Adipocyte (in vitro differentiated cells): ENCODE measurements around the gene SLC22A5.
A peak's percentile ranks its signal among the peaks of the same experiment; 100 is the strongest.

Source experiments
- DNase-seq: peaks from one replicate; pipeline ENCODE4 v3.0.0-alpha.2; 2015; ENCODE audit warnings: low read depth
- H3K27me3 ChIP-seq: replicated peaks from 2 replicates; pipeline ENCODE4 v1.7.0; 2013; ENCODE audit warnings: mild to moderate bottlenecking, low read length, moderate library complexity; ENCODE audit not compliant: control insufficient read depth, insufficient read depth
- H3K36me3 ChIP-seq: 2 replicates; pipeline ENCODE4 v1.7.0; 2013; ENCODE audit warnings: low read length, mild to moderate bottlenecking, moderate library complexity; ENCODE audit not compliant: control insufficient read depth, insufficient read depth, severe bottlenecking
- H3K4me1 ChIP-seq: 2 replicates; pipeline ENCODE4 v1.7.0; 2013; ENCODE audit warnings: mild to moderate bottlenecking, low read length, moderate library complexity; ENCODE audit not compliant: control insufficient read depth, insufficient read depth
- H3K4me3 ChIP-seq: 2 replicates; pipeline ENCODE4 v1.7.0; 2013; ENCODE audit warnings: mild to moderate bottlenecking, low read length, moderate library complexity
- H3K9ac ChIP-seq: 2 replicates; pipeline ENCODE4 v1.7.0; 2013; ENCODE audit warnings: mild to moderate bottlenecking, low read length, moderate library complexity
- H3K9me3 ChIP-seq: 2 replicates; pipeline ENCODE4 v1.7.0; 2013; ENCODE audit warnings: mild to moderate bottlenecking, low read length, moderate library complexity; ENCODE audit not compliant: control insufficient read depth

The SLC22A5 gene

GRCh38 chr5:132380047-132380446 is 10.5 kb downstream of the SLC22A5 start:
- no peak for DNase-seq
- Histone ChIP-seq H3K36me3 (no peaks in the 10 kb centered on the region), H3K4me1 (peaks cover 7% of the 10 kb centered on the region), H3K9me3 (no peaks in the 10 kb centered on the region), H3K9ac (no peak overlapping the region), H3K27me3 (no peaks in the 10 kb centered on the region), H3K4me3 (no peak overlapping the region)

- no peak for DNase-seq
- H3K4me1 ChIP-seq, result peaks cover 13% of the 10 kb centered on the region
- H3K36me3 ChIP-seq, result no peaks in the 10 kb centered on the region
- H3K9me3 ChIP-seq, result no peaks in the 10 kb centered on the region
- no peaks in the 10 kb centered on the region for H3K27me3 ChIP-seq
- no peak overlapping the region for H3K4me3 ChIP-seq
- no peak overlapping the region for H3K9ac ChIP-seq
Measured at GRCh38 chr5:132380741-132381140, 11.2 kb downstream of the SLC22A5 start.

- no peak overlapping the region for H3K4me3 ChIP-seq
- H3K9me3 ChIP-seq, result no peaks in the 10 kb centered on the region
- H3K9ac ChIP-seq, result no peak overlapping the region
- H3K36me3 ChIP-seq, result no peaks in the 10 kb centered on the region
- H3K4me1 ChIP-seq, result peaks cover 15% of the 10 kb centered on the region
- no peak for DNase-seq
- H3K27me3 ChIP-seq, result no peaks in the 10 kb centered on the region
Measured at GRCh38 chr5:132381614-132382013, 12.1 kb downstream of the SLC22A5 start.

GRCh38 chr5:132383261-132383660 is 13.8 kb downstream of the SLC22A5 start:
- no peaks in the 10 kb centered on the region for H3K36me3 ChIP-seq
- no peak overlapping the region for H3K4me3 ChIP-seq
- H3K9ac ChIP-seq, result no peak overlapping the region
- DNase-seq, result no peak
- H3K27me3 ChIP-seq, result no peaks in the 10 kb centered on the region
- H3K4me1 ChIP-seq, result peaks cover 24% of the 10 kb centered on the region
- H3K9me3 ChIP-seq, result no peaks in the 10 kb centered on the region

- Histone ChIP-seq H3K4me1 (peaks cover 31% of the 10 kb centered on the region), H3K36me3 (no peaks in the 10 kb centered on the region), H3K4me3 (no peak overlapping the region), H3K27me3 (no peaks in the 10 kb centered on the region), H3K9ac (no peak overlapping the region), H3K9me3 (no peaks in the 10 kb centered on the region)
- DNase-seq, result no peak
Measured at GRCh38 chr5:132383984-132384383, 14.5 kb downstream of the SLC22A5 start.

GRCh38 chr5:132384506-132385050 is 15.1 kb downstream of the SLC22A5 start:
- H3K4me1 ChIP-seq, result peaks cover 37% of the 10 kb centered on the region
- H3K9me3 ChIP-seq, result no peaks in the 10 kb centered on the region
- H3K4me3 ChIP-seq, result no peak overlapping the region
- no peak overlapping the region for H3K9ac ChIP-seq
- H3K27me3 ChIP-seq, result no peaks in the 10 kb centered on the region
- H3K36me3 ChIP-seq, result no peaks in the 10 kb centered on the region
- no peak for DNase-seq

DNA sequence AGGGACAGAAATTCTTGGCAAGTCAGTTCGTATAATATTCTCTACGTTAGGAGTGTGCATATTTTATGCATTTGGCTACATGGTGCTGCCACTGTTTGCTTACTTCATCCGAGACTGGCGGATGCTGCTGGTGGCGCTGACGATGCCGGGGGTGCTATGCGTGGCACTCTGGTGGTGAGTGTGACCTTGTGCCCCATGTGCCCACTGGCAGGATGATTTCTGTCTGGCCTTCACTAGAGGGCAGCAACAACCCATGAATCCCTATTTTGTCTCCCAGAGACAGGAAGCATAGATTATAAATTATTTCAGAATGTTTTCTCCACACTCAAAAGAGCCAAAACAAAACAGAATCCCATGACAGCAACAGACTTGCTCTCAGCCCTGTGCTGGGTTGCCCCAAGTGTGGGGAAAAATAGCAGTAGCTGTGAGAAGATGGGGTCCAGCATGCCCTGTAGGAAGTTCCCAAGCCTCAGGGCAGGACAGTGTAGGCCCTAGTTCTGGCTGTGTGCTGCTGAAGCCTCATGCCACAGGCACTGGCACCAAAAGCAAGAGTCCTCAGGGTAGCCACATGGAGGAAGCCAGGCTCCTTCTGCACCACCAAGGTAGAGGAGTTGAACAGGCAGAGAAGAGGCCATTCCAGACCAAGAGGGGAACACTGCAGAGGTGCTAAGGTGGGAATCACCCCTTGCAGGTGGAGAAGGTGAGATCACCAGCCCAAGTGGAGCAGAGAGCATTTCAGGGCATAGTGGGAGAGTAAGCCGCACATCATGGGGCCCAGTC is 16.0 kb downstream of the SLC22A5 start:
- Histone ChIP-seq H3K4me3 (no peak overlapping the region), H3K9me3 (no peaks in the 10 kb centered on the region), H3K36me3 (no peaks in the 10 kb centered on the region), H3K27me3 (no peaks in the 10 kb centered on the region), H3K4me1 (peaks cover 46% of the 10 kb centered on the region), H3K9ac (peak overlapping the region; percentile 44)
- DNase-seq, result peak; percentile 87

GRCh38 chr5:132386644-132387286 is 17.3 kb downstream of the SLC22A5 start:
- H3K4me1 ChIP-seq, result peaks cover 46% of the 10 kb centered on the region
- peak overlapping the region; percentile 11 for H3K9ac ChIP-seq
- no peaks in the 10 kb centered on the region for H3K27me3 ChIP-seq
- no peaks in the 10 kb centered on the region for H3K9me3 ChIP-seq
- no peak overlapping the region for H3K4me3 ChIP-seq
- H3K36me3 ChIP-seq, result no peaks in the 10 kb centered on the region
- peak; percentile 80 for DNase-seq

DNA sequence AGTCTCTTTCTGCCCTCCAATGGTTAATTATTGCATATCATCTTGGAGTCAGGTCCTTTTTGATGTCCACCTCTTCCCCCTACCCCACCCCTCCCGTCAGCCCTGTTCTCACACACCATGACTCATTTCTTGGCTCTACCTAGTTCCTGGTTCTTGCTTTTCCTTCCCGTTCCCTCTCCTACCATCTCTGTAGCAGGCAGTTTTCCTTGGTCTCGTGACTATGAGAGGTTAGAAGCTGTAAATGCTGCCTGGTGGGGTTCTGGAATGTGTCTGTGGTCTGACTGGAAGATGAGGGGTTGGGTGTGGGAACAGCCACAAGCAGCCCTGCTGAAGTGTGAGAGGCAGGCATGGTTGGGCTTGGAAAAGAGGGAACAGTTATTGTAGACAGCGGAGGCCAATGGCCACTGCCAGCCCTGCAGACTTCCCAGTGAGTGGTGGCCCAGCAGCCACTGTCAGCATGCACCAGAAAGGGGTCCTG is 18.2 kb downstream of the SLC22A5 start:
- Histone ChIP-seq H3K9me3 (no peaks in the 10 kb centered on the region), H3K27me3 (no peaks in the 10 kb centered on the region), H3K4me1 (peaks cover 46% of the 10 kb centered on the region), H3K9ac (peak overlapping the region; percentile 65), H3K4me3 (peak overlapping the region; percentile 17), H3K36me3 (no peaks in the 10 kb centered on the region)
- DNase-seq, result peak; percentile 89

GRCh38 chr5:132388244-132389050 is 18.9 kb downstream of the SLC22A5 start:
- Histone ChIP-seq H3K36me3 (peaks cover 3% of the 10 kb centered on the region), H3K4me1 (peaks cover 46% of the 10 kb centered on the region), H3K27me3 (no peaks in the 10 kb centered on the region), H3K4me3 (peak overlapping the region; percentile 17), H3K9me3 (no peaks in the 10 kb centered on the region), H3K9ac (peak overlapping the region; percentile 65)
- DNase-seq, result peak; percentile 52

- Histone ChIP-seq H3K36me3 (peaks cover 9% of the 10 kb centered on the region), H3K9me3 (no peaks in the 10 kb centered on the region), H3K9ac (peak overlapping the region; percentile 65), H3K27me3 (no peaks in the 10 kb centered on the region), H3K4me1 (peaks cover 46% of the 10 kb centered on the region), H3K4me3 (no peak overlapping the region)
- DNase-seq, result peak; percentile 55
Measured at GRCh38 chr5:132389051-132389331, 19.5 kb downstream of the SLC22A5 start.
